ENCODE results near the gene GATA2. TPM values are rescaled to one million over a fixed set of nuclear protein-coding genes. Genes with fewer than 3 reads are reported as not detected.

The GATA2 gene
- total RNA-seq, 1 donor from 2014 or later, result 68.3 TPM

DNA sequence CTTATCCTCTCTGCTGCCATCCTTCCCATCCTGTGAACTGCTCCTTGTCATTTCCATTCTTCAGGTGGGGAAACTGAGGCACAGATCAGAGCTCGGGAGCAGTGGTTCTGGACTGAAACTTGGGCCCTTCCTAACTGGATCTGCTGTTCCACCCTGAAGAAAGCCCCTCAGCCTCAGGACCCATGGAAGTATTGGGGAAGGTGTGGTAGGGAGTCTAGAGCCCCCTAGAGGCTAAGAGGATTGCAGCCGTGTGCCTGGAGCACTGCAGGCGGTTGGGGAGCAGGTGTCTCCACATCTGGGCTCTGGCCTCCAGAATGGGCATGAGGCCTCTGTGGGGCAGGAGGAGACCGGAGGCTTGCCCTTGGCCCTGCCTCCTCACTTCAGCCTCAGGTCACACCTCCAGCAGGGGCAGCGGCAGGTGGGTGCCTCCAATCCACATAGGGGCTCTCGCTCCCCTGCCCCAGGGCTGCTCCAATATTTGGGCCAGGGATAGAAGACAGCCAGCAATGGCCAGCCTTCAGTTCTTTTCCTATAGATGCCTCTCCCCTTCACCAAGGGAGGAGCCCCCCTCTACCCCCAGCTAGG, 54.4 kb downstream of the GATA2 start:
- no peak overlapping the region for H3K27ac ChIP-seq
- H3K36me3 ChIP-seq, result no peaks in the 10 kb centered on the region
- ATAC-seq (peak in 1 of 2 donors; percentile 24), DNase-seq (no peak)
- intact Hi-C loops (cut with DNase I), result no loop called here
- H3K4me3 ChIP-seq, result no peak overlapping the region
- H3K27me3 ChIP-seq (ENCODE audit: low read depth), result peaks cover 8% of the 10 kb centered on the region
- H3K9me3 ChIP-seq, result no peaks in the 10 kb centered on the region
- no peaks in the 10 kb centered on the region for H3K4me1 ChIP-seq
- TF ChIP-seq, protein P1, sequence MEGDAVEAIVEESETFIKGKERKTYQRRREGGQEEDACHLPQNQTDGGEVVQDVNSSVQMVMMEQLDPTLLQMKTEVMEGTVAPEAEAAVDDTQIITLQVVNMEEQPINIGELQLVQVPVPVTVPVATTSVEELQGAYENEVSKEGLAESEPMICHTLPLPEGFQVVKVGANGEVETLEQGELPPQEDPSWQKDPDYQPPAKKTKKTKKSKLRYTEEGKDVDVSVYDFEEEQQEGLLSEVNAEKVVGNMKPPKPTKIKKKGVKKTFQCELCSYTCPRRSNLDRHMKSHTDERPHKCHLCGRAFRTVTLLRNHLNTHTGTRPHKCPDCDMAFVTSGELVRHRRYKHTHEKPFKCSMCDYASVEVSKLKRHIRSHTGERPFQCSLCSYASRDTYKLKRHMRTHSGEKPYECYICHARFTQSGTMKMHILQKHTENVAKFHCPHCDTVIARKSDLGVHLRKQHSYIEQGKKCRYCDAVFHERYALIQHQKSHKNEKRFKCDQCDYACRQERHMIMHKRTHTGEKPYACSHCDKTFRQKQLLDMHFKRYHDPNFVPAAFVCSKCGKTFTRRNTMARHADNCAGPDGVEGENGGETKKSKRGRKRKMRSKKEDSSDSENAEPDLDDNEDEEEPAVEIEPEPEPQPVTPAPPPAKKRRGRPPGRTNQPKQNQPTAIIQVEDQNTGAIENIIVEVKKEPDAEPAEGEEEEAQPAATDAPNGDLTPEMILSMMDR (IDR thresholded peaks at IDR 0.05), result peak; percentile 23

DNA sequence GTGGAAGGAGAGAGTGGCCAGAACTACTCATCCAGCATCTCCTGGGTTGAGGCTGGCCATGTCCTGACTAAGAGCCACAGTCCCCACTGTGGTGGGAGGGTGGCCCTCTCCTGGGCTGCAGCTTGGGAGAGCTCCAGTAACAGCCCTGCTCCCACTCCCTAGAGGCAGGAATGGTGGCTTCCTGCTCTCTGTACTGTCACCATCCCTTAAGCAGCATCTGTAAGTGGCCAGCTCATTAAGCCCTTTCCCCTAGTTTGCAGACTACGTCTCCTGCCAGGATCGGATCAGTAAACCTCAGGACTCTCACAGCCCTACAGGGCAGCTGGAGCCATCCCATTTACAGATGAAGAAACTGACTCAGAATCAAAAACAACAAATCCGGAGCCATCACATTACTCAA, 56.8 kb downstream of the GATA2 start:
- peaks cover 29% of the 10 kb centered on the region for H3K27me3 ChIP-seq (ENCODE audit: low read depth)
- no peak for DNase-seq
- peaks cover 10% of the 10 kb centered on the region for H3K4me1 ChIP-seq
- TF ChIP-seq, protein P1 (IDR thresholded peaks at IDR 0.05), result no peak
- no peak overlapping the region for H3K27ac ChIP-seq
- H3K36me3 ChIP-seq, result no peaks in the 10 kb centered on the region
- H3K9me3 ChIP-seq, result no peaks in the 10 kb centered on the region
- ATAC-seq, result no peak
- intact Hi-C loops (cut with DNase I), result no loop called here
- no peak overlapping the region for H3K4me3 ChIP-seq

DNA sequence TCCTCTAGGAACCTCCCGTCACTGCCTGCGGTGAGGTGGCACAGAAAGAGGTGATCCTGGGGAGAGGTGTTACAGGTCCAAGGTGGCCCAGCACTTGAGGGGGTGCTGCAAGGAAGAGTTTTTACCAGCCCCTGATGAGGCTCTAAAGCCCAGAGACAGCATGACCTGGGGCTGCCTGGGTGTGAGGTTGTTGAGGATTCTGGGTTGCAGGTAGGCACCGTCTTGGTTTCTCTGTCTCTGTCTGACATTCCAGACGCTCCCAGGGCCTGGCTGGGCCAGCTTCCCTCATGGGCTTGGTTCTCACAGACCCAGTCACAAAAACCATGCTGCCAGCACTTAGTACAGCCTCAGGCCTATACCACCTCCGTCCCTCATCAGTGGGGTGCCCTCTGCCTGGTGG, 57.4 kb downstream of the GATA2 start:
- ATAC-seq, result no peak
- Histone ChIP-seq H3K4me3 (no peak overlapping the region), H3K9me3 (no peaks in the 10 kb centered on the region), H3K36me3 (no peaks in the 10 kb centered on the region), H3K27ac (no peak overlapping the region), H3K27me3 (ENCODE audit: low read depth) (peaks cover 29% of the 10 kb centered on the region), H3K4me1 (peaks cover 10% of the 10 kb centered on the region)
- TF ChIP-seq, protein P1 (IDR thresholded peaks at IDR 0.05), result no peak
- intact Hi-C loops (cut with DNase I), result no loop called here
- no peak for DNase-seq

DNA sequence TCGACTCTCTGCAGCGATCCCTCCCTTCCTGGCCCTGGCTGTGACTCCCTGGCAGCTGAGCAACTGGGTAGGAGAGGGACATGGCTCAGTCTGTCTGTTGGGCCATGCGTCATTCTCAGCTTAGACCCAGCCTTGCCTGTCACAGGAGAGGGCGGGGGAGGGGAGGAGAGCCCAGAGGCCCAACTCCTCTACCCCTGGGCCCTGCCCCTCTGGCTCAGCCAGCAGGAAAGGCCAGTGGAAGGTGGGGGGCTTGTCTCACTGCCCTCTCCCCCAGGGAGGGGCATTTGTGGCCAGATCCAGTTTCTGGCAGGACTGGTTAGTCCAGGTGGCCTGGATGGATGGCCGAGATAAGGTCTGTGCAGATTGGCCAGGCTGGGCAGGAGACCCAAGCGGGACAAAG, 57.9 kb downstream of the GATA2 start:
- no peak for DNase-seq
- no peak overlapping the region for H3K4me3 ChIP-seq
- H3K27ac ChIP-seq, result no peak overlapping the region
- H3K36me3 ChIP-seq, result no peaks in the 10 kb centered on the region
- intact Hi-C loops (cut with DNase I), result no loop called here
- ATAC-seq, result no peak
- no peaks in the 10 kb centered on the region for H3K9me3 ChIP-seq
- peaks cover 10% of the 10 kb centered on the region for H3K4me1 ChIP-seq
- peaks cover 29% of the 10 kb centered on the region for H3K27me3 ChIP-seq (ENCODE audit: low read depth)
- TF ChIP-seq, protein P1 (IDR thresholded peaks at IDR 0.05), result no peak

DNA sequence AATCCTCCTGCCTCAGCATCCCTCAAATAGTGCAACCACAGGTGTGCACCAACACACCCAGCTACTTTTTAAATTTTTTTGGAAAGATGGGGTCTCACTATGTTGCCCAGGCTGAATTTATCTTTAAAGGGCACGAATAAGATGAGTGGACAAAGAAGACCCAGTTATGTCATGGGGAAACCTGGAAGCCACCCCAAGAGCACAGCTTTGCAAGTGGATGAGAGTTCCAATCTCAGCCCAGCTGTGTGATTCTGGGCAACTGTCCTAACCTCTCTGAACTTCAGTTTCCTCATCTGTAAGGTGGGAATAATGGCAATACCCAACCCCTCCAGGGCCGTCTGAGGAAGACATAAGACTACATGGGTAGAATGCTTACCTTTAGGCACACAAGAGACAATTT, 58.5 kb downstream of the GATA2 start:
- ATAC-seq (no peak), DNase-seq (no peak)
- TF ChIP-seq, protein P1 (IDR thresholded peaks at IDR 0.05), result no peak
- Histone ChIP-seq H3K4me3 (no peak overlapping the region), H3K36me3 (no peaks in the 10 kb centered on the region), H3K27ac (no peak overlapping the region), H3K4me1 (peaks cover 10% of the 10 kb centered on the region), H3K9me3 (no peaks in the 10 kb centered on the region), H3K27me3 (ENCODE audit: low read depth) (peaks cover 30% of the 10 kb centered on the region)
- intact Hi-C loops (cut with DNase I), result no loop called here

DNA sequence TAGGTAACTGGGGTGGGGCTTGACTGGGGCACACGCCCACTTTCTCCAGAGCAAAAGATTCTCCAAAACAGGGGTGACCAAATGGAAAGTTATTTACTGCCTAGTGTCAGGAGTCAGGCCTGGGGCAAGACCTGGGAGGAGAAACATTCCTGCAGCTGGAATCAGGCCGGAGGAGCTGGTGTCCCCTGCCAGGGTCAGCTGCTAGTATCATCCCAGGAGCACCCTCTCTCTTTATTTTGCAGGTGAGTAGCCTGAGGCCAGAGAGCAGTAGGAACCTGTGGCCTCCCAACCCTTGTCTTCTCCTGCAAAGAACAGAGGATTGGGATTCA, 59.2 kb downstream of the GATA2 start:
- peaks cover 10% of the 10 kb centered on the region for H3K4me1 ChIP-seq
- no peaks in the 10 kb centered on the region for H3K36me3 ChIP-seq
- DNase-seq (no peak), ATAC-seq (no peak)
- intact Hi-C loops (cut with DNase I), result no loop called here
- H3K9me3 ChIP-seq, result no peaks in the 10 kb centered on the region
- TF ChIP-seq, protein P1 (IDR thresholded peaks at IDR 0.05), result no peak
- H3K4me3 ChIP-seq, result no peak overlapping the region
- no peak overlapping the region for H3K27ac ChIP-seq
- H3K27me3 ChIP-seq (ENCODE audit: low read depth), result peaks cover 35% of the 10 kb centered on the region
